Posterior vena cava (tissue), 2 donors: Measurements from ENCODE around the gene ZNF275. TPM values are rescaled to one million over a fixed set of nuclear protein-coding genes. Genes with fewer than 3 reads are reported as not detected.
A peak's percentile ranks its signal among the peaks of the same experiment; 100 is the strongest.
"Not testable (repeated sequence)": the region's sequence is repeated elsewhere in the genome, so short reads cannot be mapped to it uniquely, and the experiment has no call there.

Experiments used
- DNase-seq: peaks from one replicate; pipeline ENCODE4 v3.0.0-alpha.2; 2020; ENCODE audit warnings: low spot score
- intact Hi-C, 2 donors: fragments of 100-400 bp; cut with DNase I; formaldehyde crosslinking; loops; one replicate each; pipeline versions ENCODE4 v1.14.1 to v1.14.2; 2022 to 2023
- long read RNA-seq, 2 donors: library from polyadenylated mRNA; unstranded; transcript quantifications; one replicate each; pipeline ENCODE4 v2.0.0, GENCODE V29; 2020 to 2021
- total RNA-seq, 2 donors: library from RNA; stranded (reverse); fragmentation: NEBNext Ultra II Directional; extraction: Animal tissue kit (Norgen Biotek cat#: 25700); gene quantifications; one replicate each; pipeline ENCODE4 v1.2.1, GENCODE V29; 2021
- donor health status: DM: yes; HTN: yes; CAD: no.
- donor health status: DM: yes; HTN: yes; CAD: no.

ZNF275 gene
- total RNA-seq, result 10 to 100 TPM in 1 of 2 donors, 1 to 10 TPM in 1; 9.9 to 10.8 TPM
- long read RNA-seq, donor 1, full-length matches to known transcripts, result 1 of 8 reads
- long read RNA-seq, donor 1, partial matches to known transcripts, result 0 of 8 reads
- long read RNA-seq, donor 1, other reads (novel, unspliced or antisense), result 7 of 8 reads
- long read RNA-seq, donor 2, partial matches to known transcripts, result 0 of 6 reads
- long read RNA-seq, donor 2, other reads (novel, unspliced or antisense), result 6 of 6 reads

- DNase-seq, result peak; percentile 93
- intact Hi-C loops, result no loop called here
These were observed at the start of gene ZNF275 for GRCh38 chrX:153333821-153334653. Gene ZNF275 (plus strand): TSS chrX:153334153. CDS start chrX:153336680, 2,527 bp downstream.

- intact Hi-C loops, DNase-seq: not testable (repeated sequence)
These were observed 48.3 kb upstream of the ZNF275 start for GRCh38 chrX:153285678-153286077.

GRCh38 chrX:153288807-153289206, 45.1 kb upstream of the ZNF275 start:
- intact Hi-C loops, DNase-seq: not testable (repeated sequence)

- intact Hi-C loops, result not testable (repeated sequence)
These were observed 40.4 kb upstream of the ZNF275 start for GRCh38 chrX:153293485-153294071.

GRCh38 chrX:153297376-153297775, 36.6 kb upstream of the ZNF275 start:
- DNase-seq, result no peak
- intact Hi-C loops, result no loop called here

More at GRCh38 chrX:153293485-153294071, 40.4 kb upstream of the ZNF275 start:
- not testable (repeated sequence) for DNase-seq

GRCh38 chrX:153299855-153300254, 34.1 kb upstream of the ZNF275 start:
- DNase-seq, result no peak
- intact Hi-C loops, result no loop called here

- intact Hi-C loops, result no loop called here
- DNase-seq, result no peak
These were observed 32.2 kb upstream of the ZNF275 start for GRCh38 chrX:153301746-153302145.

- intact Hi-C loops, result no loop called here
- no peak for DNase-seq
These were observed 31.2 kb upstream of the ZNF275 start for GRCh38 chrX:153302796-153303195.

GRCh38 chrX:153303276-153304262, 30.4 kb upstream of the ZNF275 start:
- intact Hi-C loops, result no loop called here
- DNase-seq, result peak; percentile 57

- DNase-seq, result no peak
- intact Hi-C loops, result no loop called here
These were observed 28.8 kb upstream of the ZNF275 start for GRCh38 chrX:153304988-153305736.

- DNase-seq, result no peak
- intact Hi-C loops, result no loop called here
These were observed 28.0 kb upstream of the ZNF275 start for GRCh38 chrX:153305972-153306371.

GRCh38 chrX:153306527-153307115, 27.3 kb upstream of the ZNF275 start:
- peak; percentile 79 for DNase-seq
- intact Hi-C loops, result no loop called here

- no peak for DNase-seq
- intact Hi-C loops, result no loop called here
These were observed 26.4 kb upstream of the ZNF275 start for GRCh38 chrX:153307276-153308178.

GRCh38 chrX:153310901-153311300, 23.1 kb upstream of the ZNF275 start:
- DNase-seq, result no peak
- intact Hi-C loops, result no loop called here

- intact Hi-C loops, result no loop called here
- no peak for DNase-seq
These were observed 21.9 kb upstream of the ZNF275 start for GRCh38 chrX:153312041-153312440.

GRCh38 chrX:153312842-153313241, 21.1 kb upstream of the ZNF275 start:
- DNase-seq, result no peak
- intact Hi-C loops, result no loop called here

GRCh38 chrX:153317306-153317705, 16.6 kb upstream of the ZNF275 start:
- DNase-seq, result no peak
- intact Hi-C loops, result no loop called here
